ENCODE data around the gene SHC4. TPM values are rescaled to one million over a fixed set of nuclear protein-coding genes. Genes with fewer than 3 reads are reported as not detected.

SHC4 gene
- total RNA-seq, 2 donors from 2014 or later: 0.30 to 0.50 TPM

- no peak for DNase-seq
- intact Hi-C loops (cut with DNase I): no loop called here
- H3K9ac ChIP-seq (ENCODE audit: low read depth in 2 of 2, low read length in 2 of 2): no peak overlapping the region
- no peaks in the 10 kb centered on the region for H3K27me3 ChIP-seq
- H3K36me3 ChIP-seq: no peaks in the 10 kb centered on the region
- no peaks in the 10 kb centered on the region for H3K4me1 ChIP-seq
- no peaks in the 10 kb centered on the region for H3K9me3 ChIP-seq
- H3K27ac ChIP-seq: no peak overlapping the region
- no peak overlapping the region for H3K4me3 ChIP-seq
- TF ChIP-seq, protein P1, sequence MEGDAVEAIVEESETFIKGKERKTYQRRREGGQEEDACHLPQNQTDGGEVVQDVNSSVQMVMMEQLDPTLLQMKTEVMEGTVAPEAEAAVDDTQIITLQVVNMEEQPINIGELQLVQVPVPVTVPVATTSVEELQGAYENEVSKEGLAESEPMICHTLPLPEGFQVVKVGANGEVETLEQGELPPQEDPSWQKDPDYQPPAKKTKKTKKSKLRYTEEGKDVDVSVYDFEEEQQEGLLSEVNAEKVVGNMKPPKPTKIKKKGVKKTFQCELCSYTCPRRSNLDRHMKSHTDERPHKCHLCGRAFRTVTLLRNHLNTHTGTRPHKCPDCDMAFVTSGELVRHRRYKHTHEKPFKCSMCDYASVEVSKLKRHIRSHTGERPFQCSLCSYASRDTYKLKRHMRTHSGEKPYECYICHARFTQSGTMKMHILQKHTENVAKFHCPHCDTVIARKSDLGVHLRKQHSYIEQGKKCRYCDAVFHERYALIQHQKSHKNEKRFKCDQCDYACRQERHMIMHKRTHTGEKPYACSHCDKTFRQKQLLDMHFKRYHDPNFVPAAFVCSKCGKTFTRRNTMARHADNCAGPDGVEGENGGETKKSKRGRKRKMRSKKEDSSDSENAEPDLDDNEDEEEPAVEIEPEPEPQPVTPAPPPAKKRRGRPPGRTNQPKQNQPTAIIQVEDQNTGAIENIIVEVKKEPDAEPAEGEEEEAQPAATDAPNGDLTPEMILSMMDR (IDR thresholded peaks at IDR 0.05): no peak
These were observed 179.0 kb downstream of the SHC4 start for GRCh38 chr15:48784756-48785155.

DNA sequence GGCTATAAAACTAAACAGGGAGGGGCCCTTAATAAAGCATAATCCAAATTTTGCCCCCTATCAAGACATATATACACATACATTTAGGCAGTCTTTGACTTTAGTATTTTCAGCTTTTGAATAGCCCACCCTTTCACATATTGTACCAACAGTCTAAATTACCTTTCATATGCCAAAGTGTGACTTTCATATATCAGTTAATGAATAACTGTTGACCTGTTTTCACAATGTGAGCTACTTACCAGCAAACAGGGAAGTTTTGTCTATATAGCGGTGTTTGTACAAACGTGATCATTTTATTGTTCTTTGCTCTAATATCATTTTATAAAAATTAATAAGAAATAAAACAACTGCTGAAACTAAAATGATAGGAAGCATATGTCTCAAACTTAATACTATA, 180.8 kb downstream of the SHC4 start:
- intact Hi-C loops (cut with DNase I): no loop called here

GRCh38 chr15:48781481-48782081, 182.1 kb downstream of the SHC4 start:
- no peaks in the 10 kb centered on the region for H3K4me1 ChIP-seq
- no peak overlapping the region for H3K27ac ChIP-seq
- no peak overlapping the region for H3K9ac ChIP-seq (ENCODE audit: low read depth in 2 of 2, low read length in 2 of 2)
- H3K27me3 ChIP-seq: no peaks in the 10 kb centered on the region
- H3K36me3 ChIP-seq: no peaks in the 10 kb centered on the region
- intact Hi-C loops (cut with DNase I): no loop called here
- no peak overlapping the region for H3K4me3 ChIP-seq
- no peak for DNase-seq
- TF ChIP-seq, protein P1 (IDR thresholded peaks at IDR 0.05): no peak
- H3K9me3 ChIP-seq: no peaks in the 10 kb centered on the region

More for the DNA sequence above, 180.8 kb downstream of the SHC4 start:
- no peaks in the 10 kb centered on the region for H3K36me3 ChIP-seq
- no peaks in the 10 kb centered on the region for H3K4me1 ChIP-seq
- H3K9me3 ChIP-seq: no peaks in the 10 kb centered on the region
- no peak for DNase-seq
- no peak overlapping the region for H3K9ac ChIP-seq (ENCODE audit: low read depth in 2 of 2, low read length in 2 of 2)
- TF ChIP-seq, protein P1 (IDR thresholded peaks at IDR 0.05): no peak
- no peak overlapping the region for H3K27ac ChIP-seq
- H3K4me3 ChIP-seq: no peak overlapping the region
- no peaks in the 10 kb centered on the region for H3K27me3 ChIP-seq

DNA sequence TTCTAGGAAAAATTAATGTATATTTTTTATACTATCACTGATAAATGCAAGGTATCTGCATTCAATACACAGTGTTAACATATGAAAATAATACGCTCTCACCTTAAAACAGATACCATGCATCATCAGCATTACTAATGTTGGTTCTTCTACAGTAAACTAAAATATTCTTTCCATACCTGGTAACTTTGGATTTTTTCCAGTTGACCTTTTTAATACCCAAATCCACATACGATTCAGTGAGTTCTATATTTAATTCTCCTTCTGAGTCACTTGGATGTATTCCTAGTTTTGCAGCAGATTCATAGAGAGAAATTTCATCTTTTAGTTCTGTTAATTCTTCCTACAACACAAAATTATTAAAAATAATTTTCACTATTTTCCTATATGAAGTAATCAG, 182.7 kb downstream of the SHC4 start:
- TF ChIP-seq, protein P1 (IDR thresholded peaks at IDR 0.05): no peak
- H3K4me1 ChIP-seq: no peaks in the 10 kb centered on the region
- DNase-seq: no peak
- H3K27me3 ChIP-seq: no peaks in the 10 kb centered on the region
- no peak overlapping the region for H3K27ac ChIP-seq
- no peak overlapping the region for H3K9ac ChIP-seq (ENCODE audit: low read depth in 2 of 2, low read length in 2 of 2)
- intact Hi-C loops (cut with DNase I): no loop called here
- H3K36me3 ChIP-seq: no peaks in the 10 kb centered on the region
- H3K4me3 ChIP-seq: no peak overlapping the region
- H3K9me3 ChIP-seq: no peaks in the 10 kb centered on the region

- H3K36me3 ChIP-seq: no peaks in the 10 kb centered on the region
- intact Hi-C loops (cut with DNase I): no loop called here
- no peaks in the 10 kb centered on the region for H3K4me1 ChIP-seq
- H3K27me3 ChIP-seq: no peaks in the 10 kb centered on the region
- H3K27ac ChIP-seq: no peak overlapping the region
- H3K9me3 ChIP-seq: no peaks in the 10 kb centered on the region
- DNase-seq: no peak
- TF ChIP-seq, protein P1 (IDR thresholded peaks at IDR 0.05): no peak
- H3K4me3 ChIP-seq: no peak overlapping the region
- no peak overlapping the region for H3K9ac ChIP-seq (ENCODE audit: low read depth in 2 of 2, low read length in 2 of 2)
These were observed 185.4 kb downstream of the SHC4 start for GRCh38 chr15:48778331-48778730.

All from colonic mucosa (tissue), 4 donors.